Naive B cell (primary cell): ENCODE results near the gene DGCR2. TPM values are rescaled to one million over a fixed set of nuclear protein-coding genes. Genes with fewer than 3 reads are reported as not detected.
"Not testable (repeated sequence)": the region's sequence is repeated elsewhere in the genome, so short reads cannot be mapped to it uniquely, and the experiment has no call there.

Source experiments
- ATAC-seq, 2 donors: fragments of 150-1000 bp; cut with Tn5 transposase; 2 replicates each; pipeline ENCODE4 v1.10.0; 2021; ENCODE audit warnings: low read depth in 2 of 2, mild to moderate bottlenecking in 2 of 2, moderate library complexity in 2 of 2
- DNase-seq: peaks from one replicate; pipeline ENCODE4 v3.0.0; 2022
- H3K27ac Mint-ChIP-seq, 6 donors: one replicate each; pipeline ENCODE4 v1.8.0; 2020 to 2022; ENCODE audit warnings: mild to moderate bottlenecking in 6 of 6, mixed read lengths in 6 of 6, moderate library complexity in 5 of 6, inconsistent platforms in 2 of 6
- H3K27me3 Mint-ChIP-seq, 3 donors: one replicate each; pipeline ENCODE4 v1.8.0; 2021 to 2022; ENCODE audit warnings: mixed read lengths in 3 of 3, mild to moderate bottlenecking in 1 of 3
- H3K36me3 Mint-ChIP-seq, 2 donors: one replicate each; pipeline ENCODE4 v1.8.0; 2020 to 2022; ENCODE audit warnings: mixed read lengths in 2 of 2, inconsistent platforms in 1 of 2, mild to moderate bottlenecking in 1 of 2
- H3K4me1 Mint-ChIP-seq, 3 donors: one replicate each; pipeline ENCODE4 v1.8.0; 2020 to 2022; ENCODE audit warnings: mixed read lengths in 3 of 3, inconsistent platforms in 1 of 3, mild to moderate bottlenecking in 1 of 3, moderate library complexity in 1 of 3
- H3K4me3 Mint-ChIP-seq, 8 donors: one replicate each; pipeline ENCODE4 v1.8.0; 2020 to 2022; ENCODE audit warnings: mild to moderate bottlenecking in 8 of 8, mixed read lengths in 8 of 8, moderate library complexity in 8 of 8, inconsistent platforms in 2 of 8
- H3K9me3 Mint-ChIP-seq, 7 donors: one replicate each; pipeline ENCODE4 v1.8.0; 2020 to 2022; ENCODE audit warnings: mixed read lengths in 7 of 7, mild to moderate bottlenecking in 5 of 7, inconsistent platforms in 2 of 7, moderate library complexity in 1 of 7
- polyA plus RNA-seq, 6 donors: library from polyadenylated mRNA; unstranded; fragments of 300-500 nt; fragmentation: Illumina TruSeq; gene quantifications; one replicate each; pipeline ENCODE4 v1.2.3, GENCODE V29; 2021; ENCODE audit warnings: low read depth in 6 of 6

DGCR2 gene
- polyA plus RNA-seq, 6 donors from 2014 or later = 27.4 to 50.6 (median 32.8) TPM

DNA sequence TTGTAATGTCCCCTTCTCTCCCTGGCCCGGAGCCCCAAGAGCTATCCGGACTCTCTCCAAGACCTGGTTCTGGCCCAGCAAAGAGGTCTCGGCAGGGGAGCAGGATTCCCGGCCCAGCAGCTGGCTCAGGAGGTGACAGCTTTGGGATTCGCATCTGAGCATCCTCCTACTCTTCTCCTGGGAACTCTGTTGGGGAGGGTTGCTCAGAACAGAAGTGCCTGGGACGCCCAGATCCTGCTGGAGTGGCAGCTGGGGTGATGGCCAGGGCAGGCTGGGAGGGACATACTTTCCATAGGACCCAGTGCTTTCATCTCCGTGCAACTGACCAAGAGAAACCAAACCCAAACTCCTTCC lies 102.6 kb downstream of the DGCR2 start:
- Mint-ChIP-seq H3K27ac (peak overlapping the region in 1 of 6 donors; percentile 52), H3K4me1 (no peaks in the 10 kb centered on the region), H3K27me3 (peaks cover 18 to 32% (median 22%) of the 10 kb centered on the region in 3 donors), H3K36me3 (no peaks in the 10 kb centered on the region), H3K4me3 (no peak overlapping the region), H3K9me3 (no peaks in the 10 kb centered on the region)
- DNase-seq (no peak), ATAC-seq (no peak)

DNA sequence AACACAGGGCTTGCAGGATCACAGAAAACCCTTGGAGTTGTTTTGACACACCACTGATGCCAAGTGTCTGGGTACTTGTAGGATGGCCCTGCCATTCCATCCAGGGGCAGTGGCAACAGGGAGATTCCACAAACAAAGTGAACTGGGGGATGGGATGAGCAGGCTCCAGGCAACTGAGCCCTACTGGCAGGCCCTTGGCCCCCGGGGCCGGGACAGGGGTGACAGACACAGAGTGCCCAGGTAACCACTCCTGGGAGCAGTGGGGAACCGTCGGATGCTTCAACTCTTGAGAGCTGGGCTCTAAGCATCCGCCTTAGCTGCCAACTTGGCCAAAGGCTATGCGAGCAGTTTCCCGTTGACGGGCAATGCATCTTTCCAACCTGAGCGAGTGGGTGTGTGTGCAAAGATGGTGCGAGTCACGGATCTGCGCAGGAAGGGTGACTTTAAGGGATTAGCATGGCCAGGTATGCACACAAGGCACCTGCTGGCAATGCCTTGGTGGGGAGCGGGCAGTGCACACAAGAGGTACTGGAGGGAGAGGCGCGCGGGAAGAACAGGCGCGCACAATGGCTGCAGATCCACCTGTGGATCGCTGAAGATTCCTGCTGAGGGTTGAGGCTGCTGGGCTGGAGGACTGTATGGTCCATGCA lies 103.1 kb downstream of the DGCR2 start:
- Mint-ChIP-seq H3K27ac (peak overlapping the region in 1 of 6 donors; percentile 62), H3K4me3 (no peak overlapping the region), H3K9me3 (no peaks in the 10 kb centered on the region), H3K4me1 (no peaks in the 10 kb centered on the region), H3K36me3 (no peaks in the 10 kb centered on the region), H3K27me3 (peaks cover 18 to 32% (median 22%) of the 10 kb centered on the region in 3 donors)
- ATAC-seq = no peak
- DNase-seq = no peak

DNA sequence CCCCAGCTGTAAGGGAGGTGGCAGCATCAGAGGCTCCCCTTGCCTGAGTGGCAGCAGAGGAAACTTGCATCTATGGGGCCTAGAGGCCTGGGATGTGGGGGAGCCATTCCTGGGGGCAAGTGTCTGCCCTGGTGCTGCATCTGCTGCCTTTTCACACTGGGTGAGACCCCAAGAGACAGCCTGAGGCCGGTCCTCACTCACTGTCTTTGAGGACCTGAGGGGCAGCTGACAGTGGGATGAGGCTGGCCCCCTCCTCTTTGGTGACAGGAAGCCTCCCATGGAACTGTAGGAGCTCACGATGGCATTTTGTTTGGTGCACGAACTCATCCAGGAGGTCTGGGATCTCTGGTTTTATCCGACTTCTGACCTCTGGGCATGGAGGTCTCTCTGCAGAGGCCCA lies 104.0 kb downstream of the DGCR2 start:
- DNase-seq (no peak), ATAC-seq (no peak)
- H3K27me3 Mint-ChIP-seq = peaks cover 18 to 24% (median 22%) of the 10 kb centered on the region in 3 donors
- H3K36me3 Mint-ChIP-seq = no peaks in the 10 kb centered on the region
- H3K4me1 Mint-ChIP-seq = no peaks in the 10 kb centered on the region
- H3K27ac Mint-ChIP-seq = no peak overlapping the region
- H3K4me3 Mint-ChIP-seq = no peak overlapping the region
- no peaks in the 10 kb centered on the region for H3K9me3 Mint-ChIP-seq

DNA sequence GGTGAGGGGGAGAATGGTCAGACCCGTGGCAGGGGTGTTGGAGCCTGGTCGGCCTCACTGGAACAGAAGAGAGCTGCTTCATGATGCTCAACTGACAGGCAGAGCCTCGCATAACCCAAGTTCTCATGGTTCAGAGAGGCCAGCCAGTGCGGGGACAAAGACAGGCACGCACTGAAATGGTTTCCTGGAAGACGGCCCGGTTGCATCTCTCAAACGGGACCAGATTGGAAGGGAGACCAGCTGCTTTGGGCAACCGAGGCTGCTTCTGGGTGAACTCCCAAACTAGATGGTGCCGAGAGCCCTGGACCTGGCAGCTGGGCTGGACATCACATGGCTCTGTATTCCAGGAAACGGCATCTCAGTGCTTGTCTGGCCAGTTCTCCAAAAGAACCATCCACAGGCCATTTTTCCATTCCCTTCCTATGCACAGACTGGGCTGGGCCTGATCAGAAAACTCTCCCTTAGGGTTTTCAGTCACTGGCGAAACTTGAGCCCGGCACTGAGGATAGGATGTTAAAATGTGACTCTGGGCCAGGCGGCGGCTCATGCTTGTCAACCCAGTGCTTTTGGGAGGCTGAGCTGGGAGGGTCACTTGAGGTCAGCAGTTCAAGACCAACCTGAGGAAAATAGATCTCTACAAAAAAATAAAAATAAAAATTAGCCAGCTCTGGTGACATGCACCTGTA lies 106.0 kb downstream of the DGCR2 start:
- no peak overlapping the region for H3K27ac Mint-ChIP-seq
- H3K4me3 Mint-ChIP-seq = no peak overlapping the region
- ATAC-seq = no peak
- no peaks in the 10 kb centered on the region for H3K36me3 Mint-ChIP-seq
- no peak for DNase-seq
- H3K4me1 Mint-ChIP-seq = no peaks in the 10 kb centered on the region
- H3K9me3 Mint-ChIP-seq = no peaks in the 10 kb centered on the region
- peaks cover 20 to 29% (median 24%) of the 10 kb centered on the region in 3 donors for H3K27me3 Mint-ChIP-seq

DNA sequence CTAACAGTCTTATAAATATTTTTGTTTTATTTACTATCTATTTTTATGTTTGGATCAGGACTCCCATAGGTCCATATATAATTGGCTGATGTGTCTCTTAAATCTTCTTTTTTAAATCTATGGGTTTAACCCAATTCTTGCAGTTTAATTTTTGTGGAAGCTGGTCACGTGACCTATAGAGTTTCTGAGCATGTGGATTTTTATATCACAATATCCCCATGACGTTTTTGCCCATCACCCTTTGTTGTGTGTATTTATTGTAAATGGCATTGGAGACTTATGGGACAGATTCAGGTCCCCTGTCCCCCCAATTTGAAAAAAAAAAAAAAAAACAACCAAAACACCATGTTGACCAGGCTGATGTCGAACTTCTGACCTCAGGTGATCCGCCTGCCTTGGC lies 107.3 kb downstream of the DGCR2 start:
- no peaks in the 10 kb centered on the region for H3K9me3 Mint-ChIP-seq
- H3K4me1 Mint-ChIP-seq = no peaks in the 10 kb centered on the region
- H3K4me3 Mint-ChIP-seq = no peak overlapping the region

DNA sequence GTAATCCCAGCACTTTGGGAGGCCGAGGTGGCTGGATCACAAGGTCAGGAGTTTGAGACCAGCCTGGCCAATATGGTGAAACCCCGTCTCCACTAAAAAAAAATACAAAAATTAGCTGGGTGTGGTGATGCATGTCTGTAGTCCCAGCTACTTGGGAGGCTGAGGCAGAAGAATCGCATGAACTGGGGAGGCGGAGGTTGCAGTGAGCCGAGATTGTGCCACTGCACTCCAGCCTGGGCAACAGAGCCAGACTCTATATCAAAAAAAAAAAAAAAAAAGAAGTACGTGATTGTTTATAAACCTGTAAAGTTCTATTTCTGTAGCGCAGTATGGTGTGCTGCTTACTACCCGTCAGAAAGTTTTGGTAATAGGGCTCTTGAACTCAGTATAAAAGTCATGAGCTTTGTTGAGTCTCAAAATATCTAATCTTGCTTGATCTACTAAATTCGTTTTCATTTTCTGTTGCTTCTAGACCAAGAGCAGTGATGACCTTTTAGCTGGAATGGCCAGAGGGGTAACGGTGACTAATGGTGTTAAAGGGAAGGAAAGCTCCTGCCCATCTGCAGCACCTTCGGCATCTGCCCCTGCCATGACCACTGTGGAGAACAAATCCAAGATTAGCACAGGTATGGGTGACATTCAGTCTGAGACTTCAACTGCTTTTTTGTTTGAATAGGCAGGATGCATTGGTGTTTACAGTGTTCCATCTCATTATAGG lies 108.2 kb downstream of the DGCR2 start:
- ATAC-seq, H3K36me3 Mint-ChIP-seq, DNase-seq, H3K9me3 Mint-ChIP-seq, H3K4me1 Mint-ChIP-seq, H3K27ac Mint-ChIP-seq, H3K4me3 Mint-ChIP-seq: not testable (repeated sequence)
- H3K27me3 Mint-ChIP-seq = peaks cover 16 to 31% (median 20%) of the 10 kb centered on the region in 3 donors

More for the DNA sequence above, 107.3 kb downstream of the DGCR2 start:
- peaks cover 24 to 39% (median 24%) of the 10 kb centered on the region in 3 donors for H3K27me3 Mint-ChIP-seq
- no peak for DNase-seq
- no peaks in the 10 kb centered on the region for H3K36me3 Mint-ChIP-seq
- no peak overlapping the region for H3K27ac Mint-ChIP-seq
- ATAC-seq = no peak

DNA sequence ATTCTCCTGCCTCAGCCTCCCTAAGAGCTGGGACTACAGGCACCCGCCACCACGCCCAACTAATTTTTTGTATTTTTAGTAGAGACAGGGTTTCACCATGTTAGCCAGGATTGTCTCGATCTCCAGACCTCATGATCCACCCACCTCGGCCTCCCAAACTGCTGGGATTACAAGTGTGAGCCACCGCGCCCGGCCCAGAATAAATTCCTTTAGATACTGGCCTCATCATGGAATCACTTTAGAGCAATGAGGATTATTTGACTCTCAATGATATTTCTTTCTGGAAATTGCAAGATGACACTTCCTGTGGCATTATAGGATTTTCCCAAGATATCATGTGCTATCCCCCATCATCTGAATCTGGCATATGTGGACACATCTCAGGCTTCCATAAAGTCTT lies 108.8 kb downstream of the DGCR2 start:
- not testable (repeated sequence) for ATAC-seq, DNase-seq, H3K36me3 Mint-ChIP-seq, H3K4me1 Mint-ChIP-seq, H3K4me3 Mint-ChIP-seq, H3K9me3 Mint-ChIP-seq
- Mint-ChIP-seq H3K27ac (peak overlapping the region in 1 of 6 donors; percentile 57), H3K27me3 (peaks cover 10 to 25% (median 20%) of the 10 kb centered on the region in 3 donors)

DNA sequence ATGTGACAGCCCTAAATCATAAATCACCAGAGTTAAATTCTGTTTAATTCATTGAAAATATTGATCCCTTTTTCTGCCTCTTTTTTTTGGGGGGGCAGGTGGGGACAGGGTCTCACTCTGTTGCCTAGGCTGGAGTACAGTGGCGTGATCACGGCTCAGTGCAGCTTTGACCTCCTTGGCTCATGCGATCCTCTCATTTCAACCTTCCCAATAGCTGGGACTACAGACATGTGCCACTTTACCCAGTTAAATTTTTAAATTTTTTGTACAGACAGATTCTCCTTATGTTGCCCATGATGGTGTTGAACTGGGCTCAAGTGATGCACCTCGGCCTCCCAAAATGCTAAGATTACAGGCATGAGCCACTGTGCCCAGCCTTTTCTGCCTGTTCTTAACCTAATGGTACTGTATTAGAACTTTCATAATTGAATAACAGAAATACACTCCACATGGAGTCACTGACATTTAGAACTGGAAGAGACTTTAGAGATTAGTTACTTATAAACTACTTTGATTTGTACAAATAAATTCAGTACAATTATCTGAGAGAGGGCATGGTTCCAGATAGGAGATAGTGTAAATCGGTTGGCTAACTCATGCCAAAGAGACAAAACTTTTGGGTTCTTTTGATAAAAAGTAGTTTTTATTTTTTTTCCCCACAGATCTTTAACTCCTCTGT lies 109.8 kb downstream of the DGCR2 start:
- no peak for ATAC-seq
- no peak for DNase-seq
- Mint-ChIP-seq H3K36me3 (no peaks in the 10 kb centered on the region), H3K4me1 (no peaks in the 10 kb centered on the region), H3K9me3 (no peaks in the 10 kb centered on the region), H3K27me3 (peaks cover 10 to 28% (median 16%) of the 10 kb centered on the region in 3 donors), H3K27ac (no peak overlapping the region), H3K4me3 (no peak overlapping the region)

DNA sequence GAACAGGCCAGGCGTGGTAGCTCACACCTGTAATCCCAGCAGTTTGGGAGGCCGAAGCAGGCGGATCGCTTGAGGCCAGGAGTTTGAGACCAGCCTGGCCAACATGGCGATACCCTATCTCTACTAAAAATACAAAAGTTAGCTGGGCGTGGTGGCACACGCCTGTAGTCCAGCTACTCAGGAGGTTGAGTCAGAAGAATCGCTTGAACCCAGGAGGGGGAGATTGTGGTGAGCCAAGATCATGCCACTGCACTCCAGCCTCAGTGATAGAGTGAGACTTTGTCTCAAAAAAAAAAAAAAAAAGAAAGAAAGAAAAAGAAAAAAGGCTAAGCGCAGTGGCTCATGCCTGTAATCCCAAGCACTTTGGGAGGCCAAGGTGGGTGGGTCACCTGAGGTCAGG lies 110.6 kb downstream of the DGCR2 start:
- not testable (repeated sequence) for H3K4me1 Mint-ChIP-seq, DNase-seq, H3K27ac Mint-ChIP-seq, H3K9me3 Mint-ChIP-seq, ATAC-seq, H3K36me3 Mint-ChIP-seq, H3K4me3 Mint-ChIP-seq
- peaks cover 10 to 26% (median 19%) of the 10 kb centered on the region in 3 donors for H3K27me3 Mint-ChIP-seq

DNA sequence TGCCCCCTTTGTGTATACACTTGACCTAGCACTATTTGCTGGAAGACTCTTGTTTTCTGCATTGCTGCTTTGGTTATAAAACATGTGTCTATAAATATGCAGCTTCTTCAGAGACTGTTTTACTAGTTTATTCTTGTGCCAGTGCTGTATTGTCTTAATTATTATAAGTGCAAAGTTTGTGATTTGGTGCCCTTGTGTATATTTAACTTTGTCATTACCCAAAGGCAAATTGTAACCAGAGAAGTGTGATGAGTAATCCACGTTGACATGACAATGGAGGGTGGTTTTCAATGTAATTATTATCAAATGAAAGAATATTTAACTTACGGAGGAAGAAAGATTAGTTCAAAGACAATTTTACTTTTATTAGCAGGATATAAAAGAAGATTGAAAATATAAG lies 111.1 kb downstream of the DGCR2 start:
- no peak for DNase-seq
- no peak for ATAC-seq
- Mint-ChIP-seq H3K9me3 (no peaks in the 10 kb centered on the region), H3K27me3 (peaks cover 10 to 23% (median 19%) of the 10 kb centered on the region in 3 donors), H3K4me1 (no peaks in the 10 kb centered on the region), H3K27ac (no peak overlapping the region), H3K4me3 (no peak overlapping the region), H3K36me3 (no peaks in the 10 kb centered on the region)

DNA sequence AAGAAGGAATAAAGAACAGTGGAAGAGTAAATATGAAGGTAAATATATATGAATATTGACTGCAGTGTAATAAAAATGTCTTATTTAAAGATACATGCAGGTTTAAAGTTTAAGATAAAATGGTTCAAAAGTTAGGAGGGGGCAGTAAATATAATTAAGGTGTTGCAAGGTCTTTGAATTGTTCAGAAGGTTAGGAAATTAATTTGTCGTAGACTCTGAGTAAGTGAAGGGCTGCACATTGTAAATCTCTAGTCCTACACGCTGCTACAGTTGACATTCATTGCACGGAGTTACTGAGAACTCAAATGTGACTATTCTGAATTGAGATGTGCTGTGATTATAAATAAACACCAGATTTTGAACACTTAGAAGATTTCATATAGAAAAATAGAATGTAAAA lies 116.3 kb downstream of the DGCR2 start:
- H3K4me3 Mint-ChIP-seq = no peak overlapping the region
- DNase-seq = no peak
- H3K36me3 Mint-ChIP-seq = peaks cover 0 to 4% of the 10 kb centered on the region in 2 donors
- no peak overlapping the region for H3K27ac Mint-ChIP-seq
- peaks cover 0 to 6% (median 0%) of the 10 kb centered on the region in 7 donors for H3K9me3 Mint-ChIP-seq
- no peaks in the 10 kb centered on the region for H3K4me1 Mint-ChIP-seq
- ATAC-seq = no peak
- peaks cover 20 to 40% (median 27%) of the 10 kb centered on the region in 3 donors for H3K27me3 Mint-ChIP-seq

DNA sequence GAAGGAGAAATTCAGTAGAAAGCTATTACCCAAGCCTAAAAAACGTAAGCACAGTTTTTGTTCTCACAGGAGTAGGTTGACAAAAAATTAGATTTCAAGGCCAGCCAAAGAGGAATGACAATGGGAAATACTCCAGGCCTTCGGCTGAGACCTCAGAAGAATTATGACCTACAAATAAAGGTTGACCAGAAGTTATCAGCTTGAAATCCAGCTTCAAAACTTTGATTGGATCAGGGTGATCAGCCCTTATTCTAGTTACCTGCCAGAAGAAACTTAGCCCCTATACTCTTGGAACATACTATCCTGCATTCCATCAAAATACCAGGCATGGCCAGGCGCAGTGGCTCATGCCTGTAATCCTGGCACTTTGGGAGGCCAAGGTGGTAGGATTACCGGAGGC lies 117.7 kb downstream of the DGCR2 start:
- Mint-ChIP-seq H3K4me3 (no peak overlapping the region), H3K27me3 (peaks cover 16 to 38% (median 34%) of the 10 kb centered on the region in 3 donors), H3K36me3 (peaks cover 0 to 4% of the 10 kb centered on the region in 2 donors), H3K9me3 (peaks cover 0 to 6% (median 0%) of the 10 kb centered on the region in 7 donors), H3K4me1 (no peaks in the 10 kb centered on the region), H3K27ac (no peak overlapping the region)
- DNase-seq (no peak), ATAC-seq (no peak)

DNA sequence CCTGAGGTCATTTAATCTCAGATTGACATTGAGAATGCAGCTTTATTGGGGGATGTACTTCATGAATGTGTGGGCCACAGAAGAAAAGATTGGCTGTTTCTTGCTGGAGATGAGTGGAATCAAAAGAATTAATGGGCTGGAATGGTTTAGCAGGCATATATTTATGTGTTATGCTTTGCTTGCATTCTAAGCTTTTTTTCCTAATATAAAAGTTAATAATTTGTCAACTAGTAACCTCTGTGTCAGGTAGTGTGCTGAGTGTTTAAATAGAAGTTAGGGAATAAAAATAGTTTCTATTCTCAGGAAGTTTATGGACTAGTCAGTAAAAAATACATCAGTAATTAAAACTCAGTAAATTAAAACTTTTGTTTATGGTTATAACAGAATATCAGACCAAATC lies 118.7 kb downstream of the DGCR2 start:
- Mint-ChIP-seq H3K4me1 (no peaks in the 10 kb centered on the region), H3K27ac (no peak overlapping the region), H3K9me3 (peaks cover 0 to 6% (median 0%) of the 10 kb centered on the region in 7 donors), H3K27me3 (peaks cover 16 to 44% (median 40%) of the 10 kb centered on the region in 3 donors), H3K36me3 (peaks cover 0 to 4% of the 10 kb centered on the region in 2 donors), H3K4me3 (no peak overlapping the region)
- no peak for ATAC-seq
- no peak for DNase-seq
